Measurements from ENCODE around the gene ATP5F1D.

ATP5F1D gene

DNA sequence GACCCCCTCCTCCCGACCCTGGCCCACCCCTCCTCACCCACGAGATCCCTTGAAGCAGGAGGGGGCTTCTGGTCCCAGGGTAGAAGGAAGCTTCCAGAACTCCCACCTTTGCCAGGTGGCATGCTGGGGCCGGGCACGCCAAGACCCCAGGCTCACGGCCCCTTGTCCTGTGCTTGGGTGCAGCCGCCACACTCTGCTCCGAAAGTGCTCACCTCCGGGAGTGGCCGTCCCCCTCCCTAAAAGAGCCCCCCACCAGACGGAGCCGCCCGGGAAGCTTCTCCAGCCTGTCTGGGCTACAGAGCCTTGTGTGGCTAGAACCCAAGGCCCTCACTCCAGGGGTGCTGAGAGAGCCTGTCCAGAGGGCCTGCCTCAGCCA lies 42.4 kb downstream of the ATP5F1D start:
- no peak for DNase-seq

DNA sequence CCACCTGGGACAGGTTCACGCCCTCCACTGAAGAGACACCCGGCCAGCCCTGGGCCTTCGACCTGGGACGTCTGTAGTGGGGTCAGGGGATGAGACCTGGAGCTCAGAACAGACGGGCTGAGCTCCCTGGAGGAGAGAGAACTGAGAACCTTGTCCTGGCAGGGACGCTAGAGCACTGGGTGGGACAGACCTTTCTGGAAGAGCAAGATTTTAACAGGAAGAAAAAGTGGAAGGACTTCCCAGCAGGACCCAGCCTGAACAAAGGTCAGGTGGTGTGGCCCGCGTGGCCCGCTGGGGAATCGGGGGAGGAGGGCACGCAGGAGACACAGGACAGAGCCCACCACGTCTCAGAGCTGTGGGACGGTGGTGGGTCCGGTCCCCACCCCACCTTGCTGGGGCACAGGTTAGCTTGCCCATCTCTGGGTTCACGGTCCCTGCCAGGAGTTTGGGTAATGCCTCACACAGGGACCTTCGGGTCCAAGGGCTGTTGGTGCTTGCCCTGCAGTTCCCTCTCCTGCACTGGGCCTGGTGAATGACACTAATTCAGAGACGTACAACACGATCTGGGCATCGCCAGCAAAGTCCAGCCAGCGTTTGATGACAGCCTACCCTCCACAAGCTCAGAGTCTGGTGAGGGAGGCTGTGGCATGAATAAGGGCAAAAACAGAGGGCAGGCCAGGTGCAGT lies 42.9 kb downstream of the ATP5F1D start:
- DNase-seq: no peak

DNA sequence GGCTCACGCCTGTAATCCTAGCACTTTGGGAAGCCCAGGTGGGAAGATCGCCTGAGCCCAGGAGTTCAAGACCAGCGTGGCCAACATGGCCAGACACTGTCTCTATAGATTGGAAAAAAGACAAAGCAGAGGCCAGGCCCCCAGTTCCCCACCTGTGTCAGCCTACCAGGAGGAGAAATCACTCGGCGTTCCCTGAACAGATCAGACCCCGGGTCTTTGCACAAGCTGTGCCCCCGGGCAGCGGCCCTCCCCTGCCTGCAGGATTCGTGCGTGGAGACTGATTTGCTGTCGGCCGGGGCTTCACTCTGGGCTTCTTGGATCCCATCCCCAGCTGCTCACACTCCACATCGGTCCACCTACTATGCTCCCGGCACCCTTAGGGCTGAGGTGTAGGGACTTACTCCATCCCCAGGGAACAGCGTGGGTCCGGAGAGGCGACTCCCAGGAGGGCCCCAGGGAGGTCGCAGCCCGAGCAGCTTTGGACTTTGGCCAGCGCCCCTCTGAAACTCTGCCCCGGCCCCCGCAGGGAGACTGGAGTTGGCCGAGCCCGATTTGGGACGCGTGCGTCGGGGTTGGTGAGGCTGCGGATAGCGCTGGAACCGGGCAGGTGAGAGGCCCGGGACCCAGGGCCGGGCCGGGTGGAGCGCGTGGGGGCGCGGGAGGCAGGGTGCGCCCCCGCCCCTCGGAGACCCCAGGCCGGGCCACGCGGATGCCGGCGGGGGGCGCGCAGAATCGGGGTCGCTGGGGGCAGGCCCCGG lies 43.6 kb downstream of the ATP5F1D start:
- no peak for DNase-seq

DNA sequence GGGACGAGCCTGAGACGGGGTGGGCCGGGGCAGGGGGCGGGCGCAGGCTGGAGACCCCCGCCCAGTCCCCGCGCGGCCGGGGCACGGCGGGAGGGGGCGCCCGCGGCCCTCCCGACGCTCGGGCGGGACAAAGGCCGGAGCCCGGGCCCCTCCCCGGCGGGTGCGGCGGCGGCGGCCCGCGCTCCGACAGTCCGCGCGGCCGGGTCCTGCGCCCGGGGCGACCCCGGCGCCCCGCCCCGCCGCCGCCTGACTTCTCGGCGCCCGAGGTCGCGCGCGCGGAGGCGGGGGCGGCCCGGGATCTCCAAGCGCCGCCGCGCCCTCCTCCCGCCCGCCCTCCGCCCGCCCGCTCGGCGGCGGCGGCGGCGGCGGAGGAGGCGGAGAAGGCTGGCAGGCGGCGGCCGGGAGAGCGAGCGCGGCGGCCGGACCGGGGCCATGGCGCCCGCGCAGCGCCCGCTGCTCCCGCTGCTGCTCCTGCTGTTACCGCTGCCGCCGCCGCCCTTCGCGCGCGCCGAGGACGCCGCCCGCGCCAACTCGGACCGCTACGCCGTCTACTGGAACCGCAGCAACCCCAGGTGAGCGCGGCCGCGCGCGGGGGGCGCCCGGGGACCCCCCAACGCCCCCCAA lies 44.3 kb downstream of the ATP5F1D start, which contains the start of gene EFNA2:
TSS of gene EFNA2 (plus strand) at position 137 of the 624 bp plus-strand sequence. CDS start at position 433, 296 bp downstream.
- no peak for DNase-seq

DNA sequence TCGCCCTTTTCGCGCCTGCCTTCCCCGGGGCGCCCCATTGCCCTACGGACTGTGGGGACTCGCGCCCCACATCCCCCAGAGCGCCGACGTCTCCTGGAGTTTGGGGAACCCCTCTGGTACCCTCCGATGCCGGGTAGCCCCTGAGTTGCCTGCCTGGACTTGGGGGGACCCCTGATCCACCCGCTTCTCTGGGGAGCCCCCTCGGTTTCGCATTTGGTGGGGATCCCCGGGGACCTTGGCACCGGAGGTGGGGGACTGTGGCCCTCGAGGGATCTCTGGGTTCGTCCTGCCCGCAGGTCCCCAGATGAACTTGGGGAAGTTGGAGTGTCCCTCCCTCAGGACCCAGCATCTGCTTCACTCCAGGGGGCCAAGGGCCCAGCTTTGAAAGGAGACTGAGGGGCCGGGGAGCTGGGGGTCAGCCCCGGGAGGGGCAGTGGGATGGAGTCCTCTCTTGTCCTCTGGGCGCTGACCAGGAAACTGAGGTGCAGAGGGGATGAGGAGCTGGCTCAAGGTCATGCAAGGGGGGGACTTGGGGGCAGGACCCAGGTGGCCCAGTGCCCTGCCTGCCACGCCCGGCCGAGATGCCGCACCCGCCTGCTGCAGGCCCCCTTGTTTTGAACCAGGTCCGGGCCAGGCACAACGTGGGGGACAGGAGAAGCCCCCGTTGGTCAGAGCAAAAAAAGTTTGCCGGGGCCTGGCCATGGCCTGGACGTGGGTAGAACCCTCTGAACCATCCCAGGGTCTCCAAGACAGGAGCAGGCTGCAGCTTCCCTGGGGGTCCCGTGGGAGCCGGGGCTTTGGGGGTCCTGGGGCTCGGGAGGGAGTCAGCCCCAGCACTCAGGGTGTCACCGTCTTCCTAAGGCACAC lies 45.2 kb downstream of the ATP5F1D start:
- no peak for DNase-seq

DNA sequence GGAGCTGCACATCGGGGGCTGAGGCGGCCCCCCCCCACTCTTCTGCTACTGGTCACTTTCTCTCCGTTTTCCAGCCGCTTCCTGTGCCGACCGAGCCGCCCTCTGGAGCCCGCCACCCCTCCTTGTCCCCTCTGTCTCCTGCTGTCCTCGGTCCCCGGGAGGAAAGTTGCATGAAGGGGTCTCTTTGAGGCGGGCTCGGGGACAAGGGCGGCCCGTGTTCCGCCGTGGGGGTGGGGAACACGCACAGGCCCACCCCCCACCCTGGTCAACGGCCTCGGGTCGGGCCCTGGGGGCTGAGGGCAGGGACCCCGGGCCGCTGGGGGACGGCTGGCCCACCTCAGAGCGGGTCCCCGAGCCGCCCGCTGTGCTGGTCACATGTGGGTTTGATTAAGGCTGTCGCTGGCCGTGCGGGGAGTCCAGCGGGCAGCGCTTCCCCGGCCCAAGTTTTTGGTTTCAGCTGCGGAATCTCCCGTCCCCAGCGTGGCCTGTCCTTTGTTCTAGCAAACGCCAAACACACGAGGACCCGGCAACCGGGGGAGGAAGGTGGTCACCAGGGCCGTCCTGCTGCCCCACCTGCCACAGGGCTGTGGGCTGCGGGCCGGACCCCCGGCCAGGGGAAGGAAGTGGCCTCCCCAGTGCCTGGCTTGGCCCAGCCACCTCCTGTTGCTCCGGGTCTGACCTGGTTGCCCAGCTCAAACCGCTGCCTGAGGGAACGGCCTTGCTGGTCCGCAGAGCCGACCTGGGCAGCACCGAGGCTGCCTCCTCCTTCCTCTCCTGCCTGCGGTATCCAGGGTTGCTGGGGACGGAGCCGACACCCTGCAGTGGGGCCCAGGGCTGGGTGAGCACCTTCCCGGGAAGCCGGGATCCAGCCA lies 46.0 kb downstream of the ATP5F1D start:
- no peak for DNase-seq

DNA sequence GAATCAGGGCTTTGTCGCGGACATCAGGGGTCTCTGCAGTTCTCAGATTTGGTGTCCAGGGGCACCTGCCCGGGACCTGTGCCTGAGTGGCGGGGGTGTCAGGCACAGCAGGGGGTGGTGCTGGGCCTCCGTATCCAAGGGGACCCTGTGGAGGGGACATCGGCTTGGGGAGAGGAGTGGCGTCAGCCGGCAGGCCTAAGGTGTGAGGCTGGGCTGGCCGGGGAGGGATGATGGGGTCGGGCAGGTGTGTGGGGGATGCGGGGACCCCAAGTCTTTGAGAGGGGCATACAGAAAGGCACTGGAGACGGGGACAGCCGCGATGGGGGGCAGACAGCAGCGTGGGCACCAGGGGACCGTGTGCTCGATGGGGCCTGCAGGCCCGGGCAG lies 46.7 kb downstream of the ATP5F1D start:
- DNase-seq: no peak

DNA sequence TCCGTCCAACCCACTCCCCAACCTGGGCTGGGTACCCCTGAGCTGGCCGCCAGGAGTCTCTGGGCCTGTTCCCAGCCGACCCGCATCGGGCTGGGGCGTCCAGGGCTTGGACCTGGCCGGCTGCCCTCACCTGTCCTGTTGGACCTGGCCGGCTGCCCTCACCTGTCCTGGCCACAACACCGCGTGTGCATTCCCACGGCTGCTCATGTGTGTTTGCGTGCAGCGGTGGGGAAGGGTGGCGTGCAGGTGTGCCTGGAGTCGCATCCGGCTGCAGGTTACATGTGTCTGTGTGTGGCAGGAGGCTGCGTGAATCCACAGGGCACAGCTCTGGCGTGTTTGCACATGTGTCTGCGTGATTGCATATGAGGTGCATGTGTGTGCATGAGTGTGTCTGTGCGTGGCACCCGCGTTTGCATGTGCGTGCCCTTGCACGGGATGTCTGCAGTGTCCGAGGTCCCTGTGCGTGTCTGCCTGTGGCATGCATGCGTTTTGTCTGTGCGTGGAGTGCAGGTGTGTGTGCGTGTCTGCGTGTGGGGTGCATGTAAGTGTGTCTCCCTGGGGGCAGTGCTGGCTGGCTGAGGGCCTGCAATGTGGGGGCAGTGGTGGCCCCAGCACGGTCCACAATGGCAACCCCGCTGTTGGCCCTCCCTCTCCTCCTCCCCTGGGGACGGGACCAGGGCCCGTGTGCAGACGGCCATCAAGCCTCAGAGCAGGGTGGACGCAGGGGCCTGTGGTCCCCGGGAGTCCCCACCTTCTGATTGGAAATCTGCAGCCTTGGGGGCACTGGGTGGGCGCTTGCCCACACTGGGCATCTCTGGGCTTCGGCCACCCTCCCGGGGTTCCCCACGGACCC lies 47.5 kb downstream of the ATP5F1D start:
- DNase-seq: no peak

DNA sequence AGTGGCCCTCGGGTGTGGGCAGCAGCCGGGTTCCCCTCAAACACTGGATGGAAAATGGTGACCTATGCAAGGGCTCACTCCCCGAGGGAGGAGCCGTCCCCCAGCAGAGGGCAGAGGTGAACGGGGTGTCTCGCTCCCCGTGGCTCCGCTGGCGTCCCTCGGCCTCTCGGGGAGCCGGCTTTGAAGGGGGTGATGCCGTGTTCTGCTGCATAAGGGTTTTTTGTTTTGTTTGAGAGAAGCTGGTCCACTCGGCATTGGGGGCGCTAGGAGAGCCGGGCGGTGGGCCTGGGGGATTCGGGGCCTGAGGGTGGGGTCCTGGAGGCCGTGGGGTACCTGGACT lies 48.1 kb downstream of the ATP5F1D start:
- DNase-seq: no peak

DNA sequence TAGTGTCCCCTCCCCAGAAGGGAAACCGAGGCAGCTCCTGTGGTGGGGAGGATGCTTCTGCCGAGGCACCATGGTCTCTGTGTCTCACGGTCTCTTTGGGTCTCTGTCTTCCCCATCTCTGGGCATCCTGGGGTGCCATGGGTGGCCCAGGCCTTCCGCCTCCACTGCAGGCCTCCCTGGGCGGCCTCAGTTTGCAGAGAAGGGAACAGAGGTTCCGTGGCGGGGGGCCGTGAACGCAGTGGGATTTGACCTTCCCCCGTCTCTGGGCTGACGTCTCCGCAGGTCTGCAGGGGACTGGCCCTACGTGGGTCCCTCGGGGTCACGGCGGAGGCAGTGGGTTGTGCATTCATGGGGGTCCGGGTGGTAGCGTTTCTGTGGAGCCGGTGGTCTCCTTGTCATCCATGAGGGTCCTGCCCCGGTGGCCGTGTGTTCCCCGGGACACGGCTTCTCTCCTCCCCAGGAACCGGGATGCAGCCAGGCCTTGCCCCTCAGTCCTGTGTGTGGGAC lies 48.7 kb downstream of the ATP5F1D start:
- DNase-seq: no peak

DNA sequence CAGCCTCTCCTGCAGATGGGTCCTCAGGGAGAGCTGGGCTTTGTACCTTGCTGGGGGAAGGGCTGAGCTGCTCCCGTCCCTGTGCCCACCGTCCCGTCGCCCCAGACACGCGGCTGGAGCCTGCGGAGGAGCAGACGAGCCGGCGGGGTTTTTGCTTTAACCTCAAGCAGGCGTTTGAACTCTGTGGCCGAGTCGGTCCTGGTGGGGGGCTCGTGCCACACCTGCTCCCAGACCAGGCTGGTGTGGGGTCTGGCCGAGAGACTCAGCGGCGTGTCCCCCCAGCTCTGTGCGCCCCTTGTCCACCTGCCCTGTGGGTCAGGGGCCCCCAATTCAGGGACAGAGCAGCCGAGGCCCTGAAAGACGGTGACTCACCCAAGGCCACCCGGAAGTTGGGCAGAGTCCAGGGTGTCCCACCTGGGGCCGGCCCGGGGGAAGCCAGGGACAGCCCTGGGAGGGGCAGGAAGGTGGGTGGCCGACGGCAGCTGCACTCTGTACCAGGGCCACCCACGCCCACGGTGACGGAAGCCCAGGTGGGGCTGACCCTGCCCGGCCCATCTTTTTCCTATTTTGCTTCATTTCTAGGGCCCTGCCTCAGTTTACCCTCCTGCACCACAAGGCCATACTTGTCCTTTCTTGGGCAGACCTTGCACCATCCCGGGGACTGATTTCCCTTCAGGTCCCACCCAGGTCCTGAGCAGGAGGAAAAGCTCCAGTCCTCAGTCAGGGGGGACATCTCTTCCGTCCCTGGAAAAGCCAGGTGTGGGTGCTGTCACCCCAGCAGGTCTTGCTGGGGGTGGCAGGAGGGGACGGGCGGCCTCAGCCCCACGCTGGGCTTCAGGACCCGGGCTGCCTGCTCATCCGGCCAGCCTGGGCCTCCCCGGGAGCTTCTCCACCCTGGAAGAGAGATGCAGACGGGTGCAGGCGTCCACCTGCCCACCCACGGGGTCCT lies 49.4 kb downstream of the ATP5F1D start:
- no peak for DNase-seq

DNA sequence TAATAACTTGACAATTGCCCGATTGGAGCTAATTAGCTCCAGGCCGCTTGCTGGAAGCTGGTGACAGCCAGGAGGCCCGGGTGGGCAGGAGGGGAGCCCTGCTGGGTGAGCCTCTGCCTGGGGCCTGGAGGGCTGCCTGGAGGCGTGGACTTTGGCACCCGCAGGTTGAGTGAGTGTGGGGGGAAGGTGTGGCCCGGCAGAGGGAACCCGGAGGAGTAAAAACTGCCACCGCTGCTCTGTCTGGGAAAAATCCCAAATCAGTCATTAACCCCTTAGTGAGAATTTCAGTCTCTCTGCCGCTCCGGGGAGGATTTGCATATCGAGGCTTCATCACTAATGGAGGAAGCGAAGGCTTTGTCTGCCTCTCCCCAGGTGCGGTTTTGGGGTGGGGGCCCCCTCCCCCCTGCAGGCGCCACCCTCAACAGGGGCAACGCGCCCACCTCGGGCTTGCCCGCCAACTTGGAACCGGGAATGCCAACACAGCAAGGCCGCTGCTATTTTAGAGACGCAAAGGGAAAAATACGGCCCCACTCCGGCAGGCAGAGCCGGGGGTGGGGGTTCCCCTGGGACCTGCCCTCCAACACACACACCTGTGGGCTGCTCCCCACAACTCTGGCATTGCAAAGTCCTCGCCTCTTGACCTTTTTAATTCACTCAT lies 50.3 kb downstream of the ATP5F1D start:
- no peak for DNase-seq

DNA sequence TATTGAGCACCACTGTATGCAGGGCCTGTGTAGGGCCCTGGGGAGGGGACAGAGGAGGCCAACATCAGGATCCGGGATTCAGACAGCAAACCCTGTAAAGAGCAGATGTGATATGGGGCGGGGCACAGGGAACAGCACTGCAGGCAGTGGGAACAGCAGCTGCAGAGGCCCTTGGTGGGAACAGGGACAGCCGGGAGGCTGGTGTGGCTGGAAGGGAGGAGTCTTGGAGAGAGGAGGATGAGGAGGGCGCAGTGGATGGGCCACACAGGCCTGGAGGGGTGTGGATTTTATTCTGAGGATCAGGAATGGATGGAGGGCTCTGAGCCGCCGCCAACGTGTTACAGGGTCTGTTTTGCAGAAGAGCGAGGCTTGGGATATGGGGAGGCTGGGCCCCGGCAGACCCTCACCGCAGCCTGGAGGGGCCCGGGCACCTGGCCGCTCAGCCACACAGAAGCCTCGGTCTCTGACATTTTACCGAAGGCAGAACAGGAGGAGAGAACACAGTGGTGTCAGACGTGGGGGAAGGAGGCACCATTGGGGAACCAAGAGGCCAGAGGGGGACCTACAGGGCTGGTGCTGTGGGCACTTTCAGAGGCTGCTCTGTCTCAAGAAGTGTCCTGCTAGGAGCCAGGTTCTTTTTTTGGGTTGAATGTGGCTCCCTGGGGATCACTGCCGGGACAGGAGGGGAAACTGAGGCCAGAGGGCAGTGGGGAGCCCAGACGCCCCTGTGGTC lies 51.0 kb downstream of the ATP5F1D start:
- no peak for DNase-seq

DNA sequence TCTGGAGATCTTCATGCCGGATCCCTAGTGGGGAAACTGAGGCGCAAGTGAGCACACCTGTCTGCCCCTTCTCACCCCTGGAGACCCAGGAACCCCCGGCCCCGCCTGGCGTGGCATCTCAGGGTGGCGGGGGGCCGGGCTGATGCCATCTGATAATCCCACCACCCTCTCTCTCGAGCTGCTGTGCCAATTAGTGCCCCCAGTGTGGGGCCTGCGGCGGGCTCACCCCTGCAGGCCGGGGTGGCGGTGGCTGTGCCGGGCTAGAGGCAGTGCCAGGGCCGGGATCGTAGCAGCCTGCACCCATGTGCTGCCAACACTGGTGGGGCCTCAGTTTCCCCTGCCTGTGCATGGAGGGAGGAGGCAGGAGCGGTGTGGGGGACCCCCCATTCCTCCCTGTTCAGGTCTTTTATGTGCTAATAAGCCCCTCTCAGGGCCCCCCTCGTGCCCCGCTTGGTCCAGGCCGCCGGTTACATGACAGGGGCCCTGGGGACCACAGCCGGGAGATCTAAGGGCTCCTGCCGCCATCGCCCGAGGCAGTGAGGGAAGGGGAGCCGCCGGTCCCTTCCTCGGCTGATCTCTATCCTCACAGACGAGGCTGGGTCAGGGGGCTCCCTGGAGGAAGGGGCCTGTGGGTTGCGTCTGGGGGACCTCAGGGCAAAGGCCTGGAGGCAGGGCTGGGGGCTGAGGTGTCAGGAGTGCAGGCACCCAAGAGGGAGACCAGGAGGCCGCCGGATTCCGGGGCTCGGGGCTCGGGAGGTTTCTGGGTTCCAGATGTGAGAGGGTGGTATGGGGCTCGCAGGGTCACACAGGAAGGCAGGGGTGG lies 52.4 kb downstream of the ATP5F1D start:
- no peak for DNase-seq

All from cortex of kidney (tissue), 1 donor.